ENCODE measurements around the gene TMSB10.
"Not testable (repeated sequence)": the region's sequence is repeated elsewhere in the genome, so short reads cannot be mapped to it uniquely, and the experiment has no call there.

TMSB10 gene

DNA sequence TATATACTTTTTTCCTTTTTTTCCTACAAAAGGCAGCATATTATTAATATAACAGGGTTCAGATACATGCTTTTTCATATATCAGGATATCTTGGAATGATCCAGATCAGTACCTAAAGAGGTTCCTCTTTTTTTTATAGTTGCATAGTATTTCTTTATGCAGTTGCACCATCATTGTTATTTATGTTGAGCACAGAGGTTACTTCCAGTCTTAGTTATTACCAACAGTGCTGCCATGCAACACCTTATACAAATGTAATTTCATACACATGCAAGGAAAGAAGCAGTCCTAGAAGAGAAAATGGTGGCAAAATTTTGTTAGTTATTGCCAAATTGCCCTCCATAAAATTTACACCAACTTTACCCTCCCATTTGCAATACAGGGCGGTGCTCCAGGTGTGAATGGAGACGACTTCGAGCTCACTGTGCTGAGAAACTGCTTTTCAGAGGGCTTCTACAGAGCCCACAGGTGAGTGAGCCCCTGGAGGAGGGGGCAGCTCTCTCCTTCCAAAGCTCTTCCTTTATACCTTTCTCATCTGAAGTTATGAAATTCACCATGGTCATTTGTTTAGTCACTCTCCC lies 35.5 kb downstream of the TMSB10 start:
- no peak for DNase-seq (ENCODE audit: extremely low read depth, low read depth)

DNA sequence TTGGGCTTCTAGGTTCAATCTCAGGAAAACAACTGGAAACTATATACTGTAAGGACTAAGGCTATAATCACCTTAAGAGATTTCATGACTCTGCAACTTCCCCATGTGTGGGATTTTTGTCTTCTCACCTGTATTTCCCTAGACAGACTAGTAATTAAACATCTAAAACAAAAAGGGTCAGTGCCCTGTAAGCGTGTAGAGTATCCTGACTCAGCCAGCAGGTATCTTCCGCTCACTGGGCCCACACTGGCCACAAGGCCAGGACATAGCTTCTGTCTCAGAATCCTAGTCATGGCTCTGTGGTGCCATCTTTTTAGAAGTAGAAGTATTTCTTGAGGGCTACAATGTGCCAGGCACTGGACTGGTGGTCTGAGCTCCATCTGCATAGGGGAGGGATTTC lies 36.7 kb downstream of the TMSB10 start:
- no peak for DNase-seq (ENCODE audit: extremely low read depth, low read depth)
- TF ChIP-seq, protein P1, sequence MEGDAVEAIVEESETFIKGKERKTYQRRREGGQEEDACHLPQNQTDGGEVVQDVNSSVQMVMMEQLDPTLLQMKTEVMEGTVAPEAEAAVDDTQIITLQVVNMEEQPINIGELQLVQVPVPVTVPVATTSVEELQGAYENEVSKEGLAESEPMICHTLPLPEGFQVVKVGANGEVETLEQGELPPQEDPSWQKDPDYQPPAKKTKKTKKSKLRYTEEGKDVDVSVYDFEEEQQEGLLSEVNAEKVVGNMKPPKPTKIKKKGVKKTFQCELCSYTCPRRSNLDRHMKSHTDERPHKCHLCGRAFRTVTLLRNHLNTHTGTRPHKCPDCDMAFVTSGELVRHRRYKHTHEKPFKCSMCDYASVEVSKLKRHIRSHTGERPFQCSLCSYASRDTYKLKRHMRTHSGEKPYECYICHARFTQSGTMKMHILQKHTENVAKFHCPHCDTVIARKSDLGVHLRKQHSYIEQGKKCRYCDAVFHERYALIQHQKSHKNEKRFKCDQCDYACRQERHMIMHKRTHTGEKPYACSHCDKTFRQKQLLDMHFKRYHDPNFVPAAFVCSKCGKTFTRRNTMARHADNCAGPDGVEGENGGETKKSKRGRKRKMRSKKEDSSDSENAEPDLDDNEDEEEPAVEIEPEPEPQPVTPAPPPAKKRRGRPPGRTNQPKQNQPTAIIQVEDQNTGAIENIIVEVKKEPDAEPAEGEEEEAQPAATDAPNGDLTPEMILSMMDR (IDR thresholded peaks at IDR 0.05; ENCODE audit: low read depth, low read length), result no peak

More for the DNA sequence above, 35.5 kb downstream of the TMSB10 start:
- TF ChIP-seq, protein P1 (IDR thresholded peaks at IDR 0.05; ENCODE audit: low read depth, low read length), result no peak

DNA sequence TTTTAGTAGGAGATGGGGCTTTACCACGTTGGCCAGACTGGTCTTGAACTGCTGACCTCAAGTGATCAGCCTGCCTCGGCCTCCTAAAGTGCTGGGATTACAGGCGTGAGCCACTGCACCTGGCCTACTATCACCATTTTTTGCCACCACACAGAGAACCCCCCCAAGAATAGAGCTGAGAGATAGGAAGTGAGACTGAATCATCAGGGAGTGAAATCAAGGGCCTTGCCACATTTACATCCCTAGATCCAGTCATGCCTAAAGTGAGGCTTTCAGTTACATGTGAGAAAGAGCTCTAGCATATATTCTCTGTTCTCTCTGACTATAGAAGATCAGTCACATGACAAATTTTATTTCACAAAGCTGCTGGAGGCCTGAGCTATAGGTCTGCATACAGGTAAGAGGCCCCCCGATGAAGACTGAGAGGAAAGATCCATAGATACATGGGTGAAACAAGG lies 37.5 kb downstream of the TMSB10 start:
- TF ChIP-seq, protein P1 (IDR thresholded peaks at IDR 0.05; ENCODE audit: low read depth, low read length), result no peak
- DNase-seq (ENCODE audit: extremely low read depth, low read depth), result no peak

DNA sequence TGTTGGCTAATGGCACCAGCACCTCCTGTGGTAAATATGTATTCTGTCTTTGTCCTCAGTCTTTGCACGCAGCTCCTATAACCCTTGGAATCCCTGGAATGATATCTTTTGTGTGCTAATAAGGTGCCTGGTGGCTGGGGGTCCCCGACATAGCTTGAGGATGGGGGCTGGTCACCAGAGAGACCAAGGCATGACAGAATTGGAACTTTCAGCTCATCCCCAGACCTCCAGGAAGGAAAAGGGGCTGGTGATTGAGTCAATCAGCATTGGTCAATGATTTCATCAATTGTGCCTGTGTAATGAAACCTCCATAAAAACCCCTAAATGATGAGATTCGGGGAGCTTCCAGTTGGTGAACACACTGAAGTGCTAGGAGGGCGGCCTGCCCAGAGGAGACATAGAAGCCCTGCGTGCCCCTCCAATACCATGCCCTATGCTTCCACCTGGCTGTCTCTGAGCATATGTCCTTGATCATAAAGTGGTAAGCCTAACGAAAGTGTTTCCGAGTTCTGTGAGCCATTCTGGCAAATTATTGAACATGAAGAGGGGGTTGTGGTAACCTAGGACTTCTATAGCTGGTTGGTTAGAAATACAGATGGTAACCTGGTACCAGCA lies 38.9 kb downstream of the TMSB10 start:
- no peak for DNase-seq (ENCODE audit: extremely low read depth, low read depth)
- TF ChIP-seq, protein P1 (IDR thresholded peaks at IDR 0.05; ENCODE audit: low read depth, low read length), result no peak

DNA sequence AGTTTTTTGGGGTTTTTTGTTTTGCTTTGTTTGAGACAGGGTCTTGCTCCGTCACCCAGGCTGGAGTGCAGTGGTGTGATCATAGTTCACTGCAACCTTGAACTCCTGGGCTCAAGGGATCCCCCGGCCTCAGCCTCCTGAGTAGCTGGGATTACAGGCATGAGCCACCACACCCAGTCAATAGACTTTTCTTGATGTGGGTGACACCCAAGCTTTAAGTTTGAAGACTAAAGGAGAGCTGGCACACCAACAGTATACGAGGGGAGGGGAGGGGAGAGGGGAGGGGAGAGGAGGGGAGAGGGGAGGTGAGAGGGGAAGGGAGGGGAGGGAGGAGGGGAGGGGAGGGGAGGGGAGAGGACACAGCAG lies 40.4 kb downstream of the TMSB10 start:
- DNase-seq (ENCODE audit: extremely low read depth, low read depth), result not testable (repeated sequence)

DNA sequence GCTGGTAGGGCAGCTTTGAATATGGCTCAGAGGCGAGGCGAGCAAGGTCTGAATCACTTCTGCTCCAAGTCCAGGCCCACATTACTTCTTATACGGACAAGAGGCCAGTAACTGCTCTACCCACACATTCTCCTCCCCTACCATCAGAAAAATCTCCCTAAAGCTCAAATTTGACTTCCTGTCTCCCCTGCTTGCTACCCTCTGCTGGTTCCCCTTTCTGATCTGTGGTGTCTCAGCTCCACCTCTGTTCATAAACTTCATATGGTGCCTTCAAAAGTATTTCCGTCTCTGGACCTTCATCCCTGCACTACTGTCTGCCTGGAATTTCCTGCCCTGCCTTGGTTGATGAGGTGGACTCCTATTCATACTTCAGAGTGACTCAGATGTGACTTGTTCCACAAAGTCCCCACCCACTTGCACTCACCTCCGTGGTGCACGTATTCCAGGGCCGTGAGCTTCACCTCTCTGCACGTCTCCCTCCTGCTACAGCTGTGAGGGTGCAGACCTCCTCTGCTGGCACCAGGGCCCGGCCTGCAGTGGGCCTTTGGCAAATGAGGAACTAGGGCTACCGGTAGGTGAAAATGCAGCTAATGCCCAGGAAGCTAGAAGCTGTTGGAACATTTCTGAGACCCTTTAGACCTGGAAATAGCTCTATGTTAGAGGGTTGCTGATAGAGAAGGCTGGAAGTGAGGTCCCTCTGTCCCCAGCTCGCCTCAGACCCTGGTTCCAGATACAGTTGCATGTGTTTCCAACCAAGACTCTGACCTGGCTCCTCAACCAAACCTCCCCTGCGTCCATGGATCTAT lies 41.0 kb downstream of the TMSB10 start:
- TF ChIP-seq, protein P1 (IDR thresholded peaks at IDR 0.05; ENCODE audit: low read depth, low read length), result 0 out of 2 replicates have a peak, but pooled peaks have one; percentile 3
- no peak for DNase-seq (ENCODE audit: extremely low read depth, low read depth)

DNA sequence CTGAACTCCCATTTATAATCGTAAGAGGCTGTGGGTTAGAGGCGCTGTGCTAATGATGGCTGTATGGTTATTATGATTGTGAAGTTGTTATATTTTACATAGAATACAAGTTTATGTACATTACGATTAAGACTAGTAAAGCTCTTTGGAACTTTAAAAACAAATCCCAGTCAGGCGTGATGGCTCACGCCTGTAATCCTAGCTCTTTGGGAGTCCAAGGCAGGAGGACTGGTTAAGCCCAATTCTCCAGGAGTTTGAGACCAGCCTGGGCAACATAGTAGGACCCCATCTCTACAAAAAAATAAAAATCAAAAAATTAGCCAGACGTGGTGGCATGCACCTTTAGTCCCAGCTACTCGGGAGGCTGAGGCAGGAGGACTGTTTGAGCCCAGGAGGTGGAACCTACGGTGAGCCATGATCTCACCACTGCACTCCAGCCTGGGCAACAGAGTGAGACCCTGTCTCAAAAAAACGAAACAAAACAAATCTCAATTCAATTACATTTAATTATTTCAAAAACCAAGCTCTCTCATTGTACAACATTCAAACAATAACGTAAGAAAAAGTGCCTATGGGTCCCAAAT lies 41.6 kb downstream of the TMSB10 start:
- DNase-seq (ENCODE audit: extremely low read depth, low read depth), result no peak
- TF ChIP-seq, protein P1 (IDR thresholded peaks at IDR 0.05; ENCODE audit: low read depth, low read length), result no peak
